Gastroesophageal sphincter (tissue), 4 donors: Measurements from ENCODE around the gene FAM24B. TPM values are rescaled to one million over a fixed set of nuclear protein-coding genes. Genes with fewer than 3 reads are reported as not detected.

Experiments
- ATAC-seq: fragments of 150-250 bp; one replicate; pipeline ENCODE4 v1.9.1; 2016; ENCODE audit warnings: mild to moderate bottlenecking, moderate library complexity
- H3K27ac ChIP-seq, 4 donors: fragments of 200-600 bp; sonication (generic) in 3 of 4; 1 replicate in 3 of 4; 2 replicates in 1 of 4; pipeline ENCODE4 v1.5.1; 2016 to 2019
- H3K27me3 ChIP-seq: fragments of 200-600 bp; sonication (generic); one replicate; pipeline ENCODE4 v1.5.1; 2019
- H3K36me3 ChIP-seq, 2 donors: fragments of 200-600 bp; sonication (generic); one replicate each; pipeline ENCODE4 v1.5.1; 2019; ENCODE audit warnings: control low read depth in 1 of 2
- H3K4me1 ChIP-seq, 3 donors: fragments of 200-600 bp; sonication (generic); 1 replicate in 2 of 3; 2 replicates in 1 of 3; pipeline ENCODE4 v1.5.1; 2016 to 2019; ENCODE audit warnings: control low read depth in 2 of 3
- H3K4me3 ChIP-seq, 2 donors: fragments of 200-600 bp; sonication (generic); one replicate each; pipeline ENCODE4 v1.5.1; 2019; ENCODE audit warnings: mild to moderate bottlenecking in 1 of 2, moderate library complexity in 1 of 2
- H3K9me3 ChIP-seq, 3 donors: fragments of 200-600 bp; sonication (generic); one replicate each; pipeline ENCODE4 v1.5.1; 2017 to 2019; ENCODE audit warnings: control low read depth in 2 of 3
- CTCF ChIP-seq, 4 experiments: fragments of 200-600 bp in 2 of 4; fragments of 450-650 bp in 2 of 4; sonication (generic) in 1 of 4; IDR thresholded peaks; one replicate each; pipeline ENCODE4 v1.5.1; 2017 to 2019; ENCODE audit warnings: antibody characterized with exemption in 4 of 4, mild to moderate bottlenecking in 2 of 4, moderate library complexity in 2 of 4
- EP300 ChIP-seq: sonication (generic); formaldehyde crosslinking; IDR thresholded peaks from one replicate; pipeline ENCODE4 v1.6.1; 2017; ENCODE audit warnings: antibody characterized with exemption, mild to moderate bottlenecking
- POLR2A ChIP-seq, 2 donors: fragments of 450-650 bp; IDR thresholded peaks; one replicate each; pipeline ENCODE4 v1.6.1; 2017; ENCODE audit warnings: antibody characterized with exemption in 2 of 2, mild to moderate bottlenecking in 2 of 2, moderate library complexity in 1 of 2
- POLR2AphosphoS5 ChIP-seq: sonication (generic); formaldehyde crosslinking; IDR thresholded peaks from one replicate; pipeline ENCODE4 v1.6.1; 2017; ENCODE audit warnings: antibody characterized with exemption
- WGBS, 2 donors: methylation state at CpG; one replicate each; pipeline ENCODE4 v1.1.5; 2018; ENCODE audit warnings: low coverage in 1 of 2; 5-methylcytosine and 5-hydroxymethylcytosine counted together
- total RNA-seq, 4 donors: library from RNA; depleted of rRNA; stranded (reverse); fragments of >200 nt; gene quantifications; one replicate each; pipeline ENCODE4 v1.1.0, GENCODE V29; 2016

FAM24B gene
- total RNA-seq, 4 donors from 2014 or later: 1.6 to 2.8 (median 2.6) TPM; not detected in 1

GRCh38 chr10:122856902-122857301 lies 22.5 kb downstream of the FAM24B start:
- H3K27me3 ChIP-seq: no peaks in the 10 kb centered on the region
- no peak for TF ChIP-seq POLR2A (IDR thresholded peaks at IDR 0.05)
- WGBS, 2 donors: 90% methylated on average over 1 of the region's 1 CpG; no CpG with 5 or more reads in 1 of the 2 donors
- H3K27ac ChIP-seq: no peak overlapping the region
- H3K4me3 ChIP-seq: no peak overlapping the region
- peaks cover 0 to 50% of the 10 kb centered on the region in 2 donors for H3K36me3 ChIP-seq
- no peaks in the 10 kb centered on the region for H3K4me1 ChIP-seq
- H3K9me3 ChIP-seq: no peaks in the 10 kb centered on the region
- no peak for ATAC-seq

DNA sequence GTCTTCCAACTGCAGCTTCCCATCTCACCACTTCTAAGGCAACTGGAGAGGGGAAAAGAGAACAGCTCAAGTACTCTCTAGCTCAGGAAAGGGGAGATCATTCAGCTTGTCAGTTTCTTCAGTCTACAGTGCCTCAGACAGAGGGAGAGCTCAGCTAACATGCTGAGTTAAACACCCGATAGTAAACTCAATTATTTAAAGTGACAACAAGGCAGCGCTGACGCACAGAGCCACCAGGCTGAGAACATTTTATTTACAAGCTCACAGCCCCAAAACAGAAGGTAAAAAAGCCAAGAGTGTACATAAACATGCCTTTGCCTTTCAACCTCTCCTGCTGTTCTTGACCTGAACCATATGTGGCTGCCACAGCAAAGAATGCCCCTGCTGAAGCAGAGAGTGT lies 23.6 kb downstream of the FAM24B start:
- Histone ChIP-seq H3K9me3 (no peaks in the 10 kb centered on the region), H3K27me3 (no peaks in the 10 kb centered on the region), H3K4me3 (no peak overlapping the region), H3K27ac (no peak overlapping the region), H3K4me1 (peaks cover 0 to 6% (median 0%) of the 10 kb centered on the region in 3 donors), H3K36me3 (peaks cover 0 to 50% of the 10 kb centered on the region in 2 donors)
- WGBS, 2 donors: 40 to 70% methylated on average over 3 of the region's 3 CpGs
- no peak for ATAC-seq
- no peak for TF ChIP-seq EP300
- TF ChIP-seq POLR2AphosphoS5: no peak
- no peak for TF ChIP-seq POLR2A (IDR thresholded peaks at IDR 0.05)
- no peak for TF ChIP-seq CTCF (IDR thresholded peaks at IDR 0.05)

DNA sequence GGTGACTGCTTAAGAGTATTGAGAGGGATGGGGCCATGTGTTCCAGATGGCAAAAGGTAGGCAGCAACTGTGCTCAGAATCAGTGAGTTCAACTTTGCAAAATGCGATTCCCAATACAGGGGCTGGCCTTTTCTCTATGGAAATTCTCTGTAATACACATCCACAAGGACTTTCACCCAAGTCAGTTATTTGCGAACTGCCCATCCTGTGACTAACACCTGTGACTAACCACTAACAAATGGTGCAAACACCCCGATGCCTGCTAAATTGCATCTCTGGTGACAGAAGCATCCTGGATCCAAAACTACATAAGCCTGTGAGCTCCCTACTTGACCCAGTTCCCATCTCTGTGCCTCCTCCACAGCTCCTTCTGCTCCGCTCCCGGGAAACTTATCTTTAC lies 24.7 kb downstream of the FAM24B start:
- no peak overlapping the region for H3K4me3 ChIP-seq
- no peaks in the 10 kb centered on the region for H3K9me3 ChIP-seq
- H3K27ac ChIP-seq: no peak overlapping the region
- H3K36me3 ChIP-seq: peaks cover 0 to 58% of the 10 kb centered on the region in 2 donors
- WGBS, 2 donors: 60 to 63% methylated on average over 1 to 5 of the region's 5 CpGs
- TF ChIP-seq POLR2AphosphoS5: no peak
- TF ChIP-seq EP300: no peak
- TF ChIP-seq POLR2A (IDR thresholded peaks at IDR 0.05): no peak
- no peak for TF ChIP-seq CTCF (IDR thresholded peaks at IDR 0.05)
- ATAC-seq: no peak
- no peaks in the 10 kb centered on the region for H3K27me3 ChIP-seq
- H3K4me1 ChIP-seq: peaks cover 0 to 9% (median 0%) of the 10 kb centered on the region in 3 donors

DNA sequence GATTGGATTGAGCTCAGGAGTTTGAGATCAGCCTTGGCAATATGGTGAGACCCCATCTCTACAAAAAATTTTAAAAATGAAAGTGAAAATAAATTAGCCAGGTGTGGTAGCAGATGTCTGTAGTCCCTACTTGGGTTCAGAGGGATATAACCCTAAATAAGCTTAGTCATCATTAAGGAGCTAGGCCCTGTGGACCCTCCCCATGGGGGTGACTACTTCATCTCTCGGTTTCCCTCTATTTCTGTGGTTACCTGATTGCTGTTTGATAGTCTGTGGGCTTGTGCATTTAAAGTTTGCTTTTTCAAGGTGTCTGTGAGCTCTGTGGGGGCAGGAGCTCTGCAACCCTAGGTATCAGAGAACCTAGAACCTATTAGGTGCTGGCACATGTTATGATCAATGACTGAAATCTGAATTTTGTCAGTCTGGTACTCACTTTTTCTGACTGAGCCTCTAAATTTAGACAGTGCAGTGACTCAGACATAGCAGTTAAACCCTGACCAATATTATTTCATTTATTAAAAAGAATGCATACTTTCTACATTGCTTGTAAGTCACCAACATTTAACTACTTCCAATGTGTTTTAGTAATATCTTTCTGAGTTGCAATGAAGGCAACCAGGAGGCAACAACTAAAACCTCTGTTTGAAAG lies 25.6 kb downstream of the FAM24B start:
- TF ChIP-seq POLR2AphosphoS5: no peak
- TF ChIP-seq CTCF (IDR thresholded peaks at IDR 0.05): no peak
- TF ChIP-seq POLR2A (IDR thresholded peaks at IDR 0.05): no peak
- no peak for TF ChIP-seq EP300
- ATAC-seq: no peak
- Histone ChIP-seq H3K4me1 (peaks cover 0 to 9% (median 0%) of the 10 kb centered on the region in 3 donors), H3K9me3 (no peaks in the 10 kb centered on the region), H3K4me3 (no peak overlapping the region), H3K27me3 (no peaks in the 10 kb centered on the region), H3K36me3 (peaks cover 0 to 63% of the 10 kb centered on the region in 2 donors), H3K27ac (no peak overlapping the region)
- WGBS, 2 donors: 83% methylated on average over 1 of the region's 1 CpG; no CpG with 5 or more reads in 1 of the 2 donors

DNA sequence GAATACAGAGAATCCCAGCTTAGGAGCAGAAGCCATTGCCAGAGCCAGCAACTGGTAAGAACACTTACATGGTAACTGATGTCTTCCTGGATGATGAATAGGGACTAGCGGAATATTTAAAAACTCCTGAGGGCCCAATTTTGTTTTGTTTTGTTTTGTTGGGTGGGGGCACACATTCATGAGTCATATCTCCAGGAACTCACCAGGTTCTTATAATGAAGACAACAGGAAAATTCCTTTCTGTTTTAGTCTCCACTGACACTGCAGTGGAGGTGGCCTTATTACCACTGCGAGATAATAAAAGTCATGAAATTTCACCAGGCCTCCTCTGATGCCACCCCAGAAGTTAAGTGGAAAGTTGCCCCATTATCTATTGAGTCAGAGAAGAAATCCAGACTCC lies 27.1 kb downstream of the FAM24B start:
- H3K27me3 ChIP-seq: no peaks in the 10 kb centered on the region
- H3K36me3 ChIP-seq: peaks cover 0 to 73% of the 10 kb centered on the region in 2 donors
- no peak overlapping the region for H3K4me3 ChIP-seq
- 60 to 83% methylated on average over 1 to 2 of the region's 2 CpGs for WGBS, 2 donors
- H3K9me3 ChIP-seq: no peaks in the 10 kb centered on the region
- no peak for ATAC-seq
- no peak overlapping the region for H3K27ac ChIP-seq
- peaks cover 0 to 9% (median 0%) of the 10 kb centered on the region in 3 donors for H3K4me1 ChIP-seq
- TF ChIP-seq POLR2A (IDR thresholded peaks at IDR 0.05) (no peak), EP300 (no peak), POLR2AphosphoS5 (no peak), CTCF (IDR thresholded peaks at IDR 0.05) (no peak)
